Naive thymus-derived CD8-positive, alpha-beta T cell (primary cell): ENCODE results near the gene DST. TPM values are rescaled to one million over a fixed set of nuclear protein-coding genes. Genes with fewer than 3 reads are reported as not detected.
A peak's percentile ranks its signal among the peaks of the same experiment; 100 is the strongest.

Experiments used
- ATAC-seq, 2 donors: fragments of 150-1000 bp; cut with Tn5 transposase in 1 of 2; sonication (Bioruptor Pico), chemical (Tn5 transposase) in 1 of 2; 1 replicate in 1 of 2; 2 replicates in 1 of 2; pipeline ENCODE4 v1.10.0; 2021; ENCODE audit warnings: mild to moderate bottlenecking in 2 of 2, moderate library complexity in 2 of 2
- POLR2A ChIA-PET: fragments of 350-600 bp; sonication (Branson Sonifier 250); formaldehyde crosslinking; loops from one replicate; lab custom pipeline; 2021; ENCODE audit warnings: antibody characterized with exemption; lab: Charles Lee
- DNase-seq, 10 donors: peaks; one replicate each; pipeline versions ENCODE4 v3.0.0 to v3.0.0-alpha.2; 2020 to 2022
- H3K27ac Mint-ChIP-seq, 10 donors: one replicate each; pipeline ENCODE4 v1.8.0; 2020 to 2022; ENCODE audit warnings: mild to moderate bottlenecking in 10 of 10, mixed read lengths in 10 of 10, moderate library complexity in 4 of 10, inconsistent platforms in 1 of 10
- H3K27me3 Mint-ChIP-seq, 5 donors: one replicate each; pipeline ENCODE4 v1.8.0; 2021 to 2022; ENCODE audit warnings: mixed read lengths in 5 of 5
- H3K36me3 Mint-ChIP-seq, 3 donors: one replicate each; pipeline ENCODE4 v1.8.0; 2020 to 2022; ENCODE audit warnings: mixed read lengths in 3 of 3, mild to moderate bottlenecking in 2 of 3, inconsistent platforms in 1 of 3
- H3K4me1 Mint-ChIP-seq, 4 donors: one replicate each; pipeline ENCODE4 v1.8.0; 2021 to 2022; ENCODE audit warnings: mixed read lengths in 4 of 4
- H3K4me3 Mint-ChIP-seq, 10 donors: one replicate each; pipeline ENCODE4 v1.8.0; 2020 to 2022; ENCODE audit warnings: mild to moderate bottlenecking in 10 of 10, mixed read lengths in 10 of 10, moderate library complexity in 6 of 10, inconsistent platforms in 1 of 10
- H3K9me3 Mint-ChIP-seq, 9 donors: one replicate each; pipeline ENCODE4 v1.8.0; 2020 to 2022; ENCODE audit warnings: mixed read lengths in 9 of 9, mild to moderate bottlenecking in 3 of 9, inconsistent platforms in 1 of 9, moderate library complexity in 1 of 9
- polyA plus RNA-seq, 3 donors: library from polyadenylated mRNA; unstranded; fragments of 300-500 nt; fragmentation: Illumina TruSeq; gene quantifications; one replicate each; pipeline ENCODE4 v1.2.3, GENCODE V29; 2021
- total RNA-seq, 8 experiments: library from RNA in 2 of 8; stranded (reverse) in 2 of 8; gene quantifications; one replicate each; pipeline ENCODE4 v1.2.3 and lab custom pipeline; 2021 to 2026

Gene DST
- total and polyA plus RNA-seq, 5 experiments from 2014 or later: 0.74 to 1.0 (median 0.79) TPM; not detected in 2

DNA sequence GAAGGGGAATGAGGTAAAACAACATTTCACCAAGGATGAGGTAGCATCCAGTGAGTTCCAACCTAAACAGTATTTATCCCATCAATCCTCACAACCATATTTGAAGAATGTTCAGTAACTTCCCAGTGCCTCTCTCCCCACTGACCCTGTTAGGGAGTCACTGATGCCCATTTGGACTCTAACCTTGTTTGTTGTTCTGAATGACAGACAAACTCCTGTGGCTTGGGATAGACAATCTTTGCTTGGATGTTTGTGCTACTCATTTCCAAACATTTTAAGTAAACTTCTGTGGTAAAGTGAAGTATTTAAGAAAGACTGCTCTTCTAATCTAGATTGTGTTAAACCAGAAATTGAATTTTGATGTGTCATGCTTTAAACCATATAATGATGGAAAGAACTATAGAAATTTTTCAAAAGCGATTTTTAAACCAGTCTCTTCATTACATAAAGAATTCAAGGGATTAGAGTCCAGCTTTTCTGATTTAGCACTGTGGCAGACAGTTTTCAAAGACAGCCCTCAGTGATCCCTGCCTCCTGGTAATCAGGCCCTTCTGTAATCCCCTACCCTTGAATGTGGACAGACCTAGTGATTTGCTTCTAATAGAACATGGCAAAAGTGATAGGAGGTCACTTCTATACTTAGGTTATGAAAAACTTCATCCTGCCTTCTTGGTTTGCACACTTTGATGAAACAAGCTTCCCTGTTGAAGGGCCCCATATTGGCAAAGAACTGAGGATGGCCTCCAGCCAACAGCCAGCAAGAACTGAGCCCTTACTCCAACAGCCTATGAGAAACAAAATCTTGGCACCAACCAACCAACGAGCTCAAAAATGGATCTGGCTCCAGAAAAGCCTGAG, 191.6 kb downstream of the DST start:
- Mint-ChIP-seq H3K9me3 (no peaks in the 10 kb centered on the region), H3K27ac (no peak overlapping the region), H3K4me3 (no peak overlapping the region), H3K27me3 (peaks cover 0 to 8% (median 0%) of the 10 kb centered on the region in 5 donors), H3K36me3 (no peaks in the 10 kb centered on the region), H3K4me1 (no peaks in the 10 kb centered on the region)
- POLR2A ChIA-PET: no interaction called here
- no peak for DNase-seq
- ATAC-seq: no peak

DNA sequence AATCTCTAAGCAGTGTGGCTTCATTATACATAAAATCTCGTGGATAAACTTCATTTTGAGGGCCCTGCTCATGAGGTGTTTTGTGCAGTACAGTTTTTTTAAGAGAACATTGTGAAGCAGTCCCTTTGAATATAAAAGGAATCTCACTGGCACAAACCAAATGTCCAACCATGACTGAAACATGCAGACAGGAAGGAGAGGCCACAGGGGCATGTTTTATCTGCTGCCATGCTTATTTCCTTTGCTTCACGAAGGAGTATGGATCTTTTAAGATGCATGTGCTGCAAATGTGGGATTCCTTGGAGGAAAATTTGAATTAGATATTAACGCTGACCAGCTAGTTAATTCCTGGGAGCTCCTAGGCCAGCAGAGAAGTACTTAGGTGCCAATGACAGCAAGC, 192.3 kb downstream of the DST start:
- H3K27ac Mint-ChIP-seq: no peak overlapping the region

DNA sequence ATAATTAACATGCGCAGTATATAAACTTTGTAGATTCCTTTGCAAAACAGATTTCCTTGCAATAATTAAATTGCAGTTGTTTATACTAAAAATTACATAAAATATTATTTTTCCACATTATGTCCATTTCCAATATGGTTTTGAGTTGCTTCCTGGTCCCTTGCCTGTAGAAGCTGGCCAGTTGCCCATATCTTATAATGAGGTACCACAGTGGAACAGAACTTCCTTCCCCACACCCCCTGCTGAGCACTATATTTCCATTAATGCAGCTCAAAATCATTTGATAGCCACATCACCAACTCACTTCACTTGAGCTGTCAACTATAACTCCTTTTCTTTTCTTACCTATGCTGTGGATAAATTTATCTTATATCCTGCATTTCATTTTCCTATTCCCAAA, 194.6 kb downstream of the DST start:
- no peak overlapping the region for H3K4me3 Mint-ChIP-seq
- POLR2A ChIA-PET: no interaction called here
- ATAC-seq: no peak
- no peaks in the 10 kb centered on the region for H3K4me1 Mint-ChIP-seq
- peaks cover 0 to 8% (median 0%) of the 10 kb centered on the region in 5 donors for H3K27me3 Mint-ChIP-seq
- no peaks in the 10 kb centered on the region for H3K36me3 Mint-ChIP-seq
- DNase-seq: no peak
- peaks cover 0 to 3% (median 0%) of the 10 kb centered on the region in 9 donors for H3K9me3 Mint-ChIP-seq
- H3K27ac Mint-ChIP-seq: no peak overlapping the region

More for the DNA sequence above, 192.3 kb downstream of the DST start:
- DNase-seq (no peak), ATAC-seq (no peak)
- POLR2A ChIA-PET: no interaction called here
- peaks cover 0 to 8% (median 0%) of the 10 kb centered on the region in 5 donors for H3K27me3 Mint-ChIP-seq
- H3K4me3 Mint-ChIP-seq: no peak overlapping the region
- no peaks in the 10 kb centered on the region for H3K9me3 Mint-ChIP-seq
- no peaks in the 10 kb centered on the region for H3K36me3 Mint-ChIP-seq
- no peaks in the 10 kb centered on the region for H3K4me1 Mint-ChIP-seq

DNA sequence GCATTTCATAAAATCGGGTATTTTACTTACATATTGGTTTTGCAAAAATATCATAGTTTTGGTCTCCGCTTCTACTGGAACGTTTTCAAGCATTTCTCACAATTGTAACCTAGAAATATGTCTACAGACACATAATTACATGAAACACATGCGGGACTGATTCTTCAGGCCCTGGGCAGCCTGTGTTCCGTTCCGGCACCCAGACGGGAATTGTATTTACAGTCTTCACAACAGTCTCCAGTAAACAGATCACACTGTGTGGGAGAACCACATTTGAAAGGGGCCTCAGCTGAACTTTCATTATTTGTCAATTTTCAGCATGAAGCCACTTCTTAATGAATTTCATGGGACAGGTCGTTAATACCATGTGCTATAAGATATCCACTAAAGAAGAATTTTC, 196.9 kb downstream of the DST start:
- POLR2A ChIA-PET: interaction anchor here (0.6 kb wide), 1 partner anchor 767 kb away, joined by 3 read pairs; no protein-coding TSS in a partner anchor
- DNase-seq (no peak), ATAC-seq (no peak)
- Mint-ChIP-seq H3K27me3 (peaks cover 0 to 4% (median 0%) of the 10 kb centered on the region in 5 donors), H3K4me1 (no peaks in the 10 kb centered on the region), H3K36me3 (no peaks in the 10 kb centered on the region), H3K9me3 (peaks cover 0 to 4% (median 0%) of the 10 kb centered on the region in 9 donors), H3K27ac (no peak overlapping the region), H3K4me3 (no peak overlapping the region)

DNA sequence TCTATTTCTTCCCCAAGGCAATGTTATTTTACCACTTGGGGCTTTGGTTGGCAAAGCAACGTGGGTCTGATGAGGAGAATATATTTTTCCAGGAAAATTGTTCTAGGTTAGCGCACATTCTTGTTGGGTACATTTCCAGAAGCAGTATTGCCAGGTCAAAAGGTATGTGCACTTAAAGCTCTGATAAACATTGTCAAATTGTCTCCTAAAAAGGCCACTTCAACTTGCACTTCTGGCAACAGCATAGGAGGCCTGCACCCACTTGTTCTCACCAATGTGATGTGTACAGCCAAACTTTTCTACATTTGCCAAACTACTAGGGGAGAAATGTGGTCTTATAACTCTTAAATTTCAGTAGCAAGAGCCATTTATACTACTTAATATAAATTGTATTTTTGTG, 197.8 kb downstream of the DST start:
- POLR2A ChIA-PET: no interaction called here
- no peaks in the 10 kb centered on the region for H3K36me3 Mint-ChIP-seq

DNA sequence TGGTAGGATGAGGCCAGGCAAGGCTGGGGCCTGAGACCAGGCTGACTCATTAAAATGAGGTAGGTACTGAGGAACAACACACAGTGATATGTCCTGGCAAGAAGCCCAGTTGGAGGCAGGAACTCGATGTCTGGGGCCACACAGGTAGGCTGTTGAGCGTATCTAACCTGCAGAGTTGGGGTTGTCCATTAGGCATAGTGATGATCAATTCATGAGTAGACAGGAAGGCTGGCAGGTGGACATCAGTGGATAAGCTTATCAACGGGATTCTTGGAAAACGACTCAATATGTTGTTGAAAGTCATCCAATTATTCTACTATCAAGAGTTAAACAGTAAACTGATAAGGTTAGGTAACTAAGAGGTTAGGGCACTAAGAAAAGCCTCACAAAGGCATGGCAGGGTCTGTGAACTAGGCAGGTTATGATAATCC, 202.1 kb downstream of the DST start:
- Mint-ChIP-seq H3K27ac (no peak overlapping the region), H3K27me3 (peaks cover 0 to 9% (median 4%) of the 10 kb centered on the region in 5 donors), H3K9me3 (peaks cover 0 to 10% (median 2%) of the 10 kb centered on the region in 9 donors), H3K36me3 (no peaks in the 10 kb centered on the region), H3K4me3 (no peak overlapping the region), H3K4me1 (no peaks in the 10 kb centered on the region)
- ATAC-seq: no peak
- DNase-seq: no peak
- POLR2A ChIA-PET: no interaction called here

More for the DNA sequence above, 197.8 kb downstream of the DST start:
- Mint-ChIP-seq H3K27me3 (peaks cover 0 to 4% (median 0%) of the 10 kb centered on the region in 5 donors), H3K9me3 (peaks cover 0 to 4% (median 0%) of the 10 kb centered on the region in 9 donors), H3K27ac (no peak overlapping the region), H3K4me3 (no peak overlapping the region), H3K4me1 (no peaks in the 10 kb centered on the region)
- no peak for ATAC-seq
- no peak for DNase-seq

DNA sequence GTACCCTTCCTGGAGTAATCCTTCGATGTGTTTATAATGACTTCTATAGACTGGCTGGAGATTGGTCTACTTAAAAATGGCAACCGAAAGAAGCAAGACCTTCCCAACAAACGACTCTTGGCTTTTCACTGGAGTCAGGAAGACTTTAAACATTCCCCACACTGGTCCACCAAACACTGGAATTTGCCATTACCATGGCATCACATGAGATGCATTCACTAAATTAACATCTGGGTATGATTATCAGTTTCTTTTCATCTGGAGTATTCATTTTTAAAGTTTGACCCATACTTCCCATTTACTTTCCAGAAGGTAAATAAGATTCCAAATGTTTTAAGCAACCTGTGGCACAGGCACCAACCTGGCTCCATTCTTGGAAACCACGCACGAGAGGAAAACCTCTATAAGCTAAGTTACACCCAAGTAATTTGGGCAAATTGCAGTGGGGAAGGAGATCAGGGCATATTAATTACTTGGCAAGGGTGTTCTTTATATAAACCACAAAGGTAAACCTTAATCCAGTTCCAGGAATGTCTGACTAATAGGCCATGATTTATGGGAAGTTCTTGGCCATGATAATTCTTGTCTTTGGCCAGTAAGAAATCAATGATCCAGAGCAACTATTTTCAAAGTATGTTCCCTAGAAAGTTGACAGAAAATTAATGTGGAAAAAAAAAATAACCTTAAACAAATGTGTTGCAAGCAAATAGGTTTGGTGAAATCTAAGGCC, 205.4 kb downstream of the DST start:
- no peak overlapping the region for H3K27ac Mint-ChIP-seq
- ATAC-seq (no peak), DNase-seq (no peak)
- no peak overlapping the region for H3K4me3 Mint-ChIP-seq
- H3K36me3 Mint-ChIP-seq: no peaks in the 10 kb centered on the region
- peaks cover 0 to 10% (median 3%) of the 10 kb centered on the region in 9 donors for H3K9me3 Mint-ChIP-seq
- no peaks in the 10 kb centered on the region for H3K4me1 Mint-ChIP-seq
- POLR2A ChIA-PET: no interaction called here
- H3K27me3 Mint-ChIP-seq: peaks cover 0 to 10% (median 4%) of the 10 kb centered on the region in 5 donors

DNA sequence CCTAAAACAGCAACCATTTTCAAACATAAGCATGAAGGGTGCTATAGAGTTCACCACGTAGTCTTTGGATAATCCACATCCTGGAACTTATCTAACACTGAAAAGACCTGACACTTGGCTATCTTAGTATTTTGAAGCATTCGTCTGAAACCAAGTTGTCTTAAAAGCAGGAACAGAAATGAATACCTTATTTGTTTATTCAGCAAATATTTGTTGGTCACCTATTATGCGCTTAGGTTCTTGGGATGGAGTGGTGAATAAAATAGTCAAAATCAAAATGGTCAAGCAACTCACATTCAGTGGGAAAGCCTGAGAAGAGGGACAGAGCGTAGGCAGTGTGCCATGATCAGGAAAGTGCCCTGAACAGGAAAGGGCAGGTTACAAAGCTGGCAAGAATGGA, 206.9 kb downstream of the DST start:
- peaks cover 0 to 10% (median 3%) of the 10 kb centered on the region in 9 donors for H3K9me3 Mint-ChIP-seq

DNA sequence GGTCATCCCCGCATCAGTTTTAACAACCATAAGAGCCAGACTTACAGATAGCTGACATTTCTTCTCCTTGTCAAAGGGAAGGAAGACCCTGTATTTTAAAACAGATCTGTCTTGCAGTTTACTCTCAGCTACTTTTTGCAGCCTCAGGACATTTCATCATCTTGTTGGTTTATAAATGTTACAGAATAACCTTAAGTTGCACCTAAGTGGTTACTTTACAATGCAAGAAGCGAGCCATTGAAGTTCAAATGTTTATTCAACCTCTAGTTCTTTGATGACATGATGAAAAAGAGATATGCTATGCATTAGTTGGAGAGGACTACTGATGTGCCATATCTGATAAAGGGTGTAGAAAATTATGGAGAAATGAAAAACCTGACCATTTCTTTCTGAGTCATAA, 207.4 kb downstream of the DST start:
- ATAC-seq (no peak), DNase-seq (no peak)
- Mint-ChIP-seq H3K4me3 (no peak overlapping the region), H3K4me1 (no peaks in the 10 kb centered on the region), H3K27me3 (peaks cover 0 to 10% (median 4%) of the 10 kb centered on the region in 5 donors), H3K9me3 (peaks cover 0 to 11% (median 4%) of the 10 kb centered on the region in 9 donors), H3K27ac (no peak overlapping the region), H3K36me3 (no peaks in the 10 kb centered on the region)
- POLR2A ChIA-PET: no interaction called here

More for the DNA sequence above, 206.9 kb downstream of the DST start:
- H3K4me3 Mint-ChIP-seq: no peak overlapping the region
- peaks cover 0 to 10% (median 4%) of the 10 kb centered on the region in 5 donors for H3K27me3 Mint-ChIP-seq
- no peaks in the 10 kb centered on the region for H3K4me1 Mint-ChIP-seq
- H3K27ac Mint-ChIP-seq: no peak overlapping the region
- no peaks in the 10 kb centered on the region for H3K36me3 Mint-ChIP-seq
- POLR2A ChIA-PET: no interaction called here
- DNase-seq (no peak), ATAC-seq (no peak)

DNA sequence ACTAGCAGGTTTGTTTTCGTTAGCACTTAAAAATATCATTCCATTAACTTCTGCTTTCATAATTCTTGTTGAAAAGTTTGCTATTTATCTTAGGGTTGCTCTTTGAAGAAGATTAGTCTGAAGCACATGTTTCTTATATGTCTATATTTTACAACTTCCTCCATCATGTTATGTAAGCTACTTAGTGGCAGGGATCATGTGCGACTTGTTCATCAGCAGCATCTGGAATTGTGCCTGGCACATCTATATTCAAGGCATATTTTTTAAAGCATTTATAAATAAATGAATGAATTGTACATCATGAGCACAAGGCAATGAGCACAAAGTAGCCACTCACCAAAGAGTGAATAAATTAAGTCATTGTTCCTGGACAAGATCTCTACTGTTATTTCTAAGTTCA, 208.1 kb downstream of the DST start:
- DNase-seq (no peak), ATAC-seq (no peak)
- Mint-ChIP-seq H3K36me3 (no peaks in the 10 kb centered on the region), H3K4me1 (peaks cover 0 to 1% (median 0%) of the 10 kb centered on the region in 4 donors), H3K27ac (peak overlapping the region in 1 of 10 donors; percentile 77), H3K9me3 (peaks cover 0 to 10% (median 5%) of the 10 kb centered on the region in 9 donors), H3K4me3 (no peak overlapping the region), H3K27me3 (peaks cover 0 to 10% (median 4%) of the 10 kb centered on the region in 5 donors)
- POLR2A ChIA-PET: no interaction called here

DNA sequence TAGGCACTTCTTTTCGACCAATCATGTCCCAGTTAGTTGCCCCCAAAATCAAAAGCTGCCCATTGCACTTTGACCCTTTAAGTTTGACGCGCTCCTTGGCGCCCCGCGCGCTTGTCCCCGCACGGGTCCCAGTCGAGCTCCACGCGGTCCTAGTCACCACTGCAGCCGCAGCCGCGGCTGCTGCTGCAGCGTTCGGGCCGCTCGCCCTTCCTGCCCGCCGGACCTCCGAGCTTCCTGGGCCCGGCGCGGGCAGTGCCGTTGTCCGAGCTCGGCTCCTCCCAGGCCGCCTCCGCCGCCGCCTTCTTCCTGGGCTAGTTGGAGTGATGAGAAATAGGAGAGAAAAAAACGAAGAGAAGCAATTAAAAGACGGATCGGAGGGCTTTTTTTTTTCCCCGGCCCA, 209.6 kb downstream of the DST start:
- DNase-seq: no peak
- H3K36me3 Mint-ChIP-seq: no peaks in the 10 kb centered on the region
- peaks cover 0 to 10% (median 4%) of the 10 kb centered on the region in 5 donors for H3K27me3 Mint-ChIP-seq
- POLR2A ChIA-PET: no interaction called here
- no peak overlapping the region for H3K27ac Mint-ChIP-seq
- ATAC-seq: no peak
- peaks cover 0 to 8% (median 2%) of the 10 kb centered on the region in 9 donors for H3K9me3 Mint-ChIP-seq
- H3K4me1 Mint-ChIP-seq: peaks cover 0 to 1% (median 0%) of the 10 kb centered on the region in 4 donors
- no peak overlapping the region for H3K4me3 Mint-ChIP-seq

DNA sequence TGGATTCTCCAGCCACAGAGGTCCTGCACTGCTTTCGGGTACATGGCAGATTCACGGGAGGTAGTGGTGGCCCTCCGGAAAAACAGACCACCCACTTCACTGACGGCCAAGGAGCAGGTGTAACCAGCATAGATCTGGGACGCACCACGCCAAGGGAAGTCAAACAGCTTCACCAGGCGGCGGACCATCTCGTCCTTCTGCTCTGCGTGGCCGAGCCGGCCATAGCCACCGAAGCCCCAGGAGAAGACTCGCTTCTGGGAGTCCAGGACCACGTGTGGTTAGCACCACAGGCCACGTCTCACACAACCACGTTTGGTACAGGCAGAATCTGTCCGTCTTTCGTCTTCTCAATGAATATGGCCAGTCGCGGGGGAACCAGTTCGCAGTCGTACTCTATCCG, 210.5 kb downstream of the DST start:
- Mint-ChIP-seq H3K27me3 (peaks cover 0 to 11% (median 4%) of the 10 kb centered on the region in 5 donors), H3K4me3 (no peak overlapping the region)

More for the DNA sequence above, 210.5 kb downstream of the DST start:
- Mint-ChIP-seq H3K9me3 (peaks cover 0 to 8% (median 4%) of the 10 kb centered on the region in 9 donors), H3K36me3 (no peaks in the 10 kb centered on the region), H3K27ac (no peak overlapping the region), H3K4me1 (peaks cover 0 to 1% (median 0%) of the 10 kb centered on the region in 4 donors)
- ATAC-seq (no peak), DNase-seq (no peak)
- POLR2A ChIA-PET: interaction anchor here (0.5 kb wide), 1 partner anchor 110 kb away, joined by 7 read pairs; no protein-coding TSS in a partner anchor
